Activated naive CD4-positive, alpha-beta T cell treated with anti-CD3 and anti-CD28 coated beads, Interleukin-2, amount 10 ng/mL, durations not matched to agents 7 days and 5 days (primary cell): Measurements from ENCODE around the gene SLC26A4.

ENCODE experiments used
- CTCF ChIA-PET: fragments of 350-600 bp; sonication (Branson Sonifier 250); formaldehyde crosslinking; loops from one replicate; lab custom pipeline; 2021; ENCODE audit warnings: antibody characterized with exemption; lab: Charles Lee
- DNase-seq: peaks from one replicate; pipeline ENCODE4 v3.0.0-alpha.2; 2020
- H3K27ac Mint-ChIP-seq: one replicate; pipeline ENCODE4 v1.8.0; 2021; ENCODE audit warnings: mild to moderate bottlenecking, moderate library complexity, mixed read lengths
- H3K27me3 Mint-ChIP-seq: one replicate; pipeline ENCODE4 v1.8.0; 2021; ENCODE audit warnings: mild to moderate bottlenecking, mixed read lengths
- H3K36me3 Mint-ChIP-seq: one replicate; pipeline ENCODE4 v1.8.0; 2021; ENCODE audit warnings: mixed read lengths
- H3K4me1 Mint-ChIP-seq: one replicate; pipeline ENCODE4 v1.8.0; 2021; ENCODE audit warnings: mixed read lengths
- H3K4me3 Mint-ChIP-seq: one replicate; pipeline ENCODE4 v1.8.0; 2021; ENCODE audit warnings: mild to moderate bottlenecking, moderate library complexity, mixed read lengths
- H3K9me3 Mint-ChIP-seq: one replicate; pipeline ENCODE4 v1.8.0; 2021; ENCODE audit warnings: mixed read lengths

The SLC26A4 gene

DNA sequence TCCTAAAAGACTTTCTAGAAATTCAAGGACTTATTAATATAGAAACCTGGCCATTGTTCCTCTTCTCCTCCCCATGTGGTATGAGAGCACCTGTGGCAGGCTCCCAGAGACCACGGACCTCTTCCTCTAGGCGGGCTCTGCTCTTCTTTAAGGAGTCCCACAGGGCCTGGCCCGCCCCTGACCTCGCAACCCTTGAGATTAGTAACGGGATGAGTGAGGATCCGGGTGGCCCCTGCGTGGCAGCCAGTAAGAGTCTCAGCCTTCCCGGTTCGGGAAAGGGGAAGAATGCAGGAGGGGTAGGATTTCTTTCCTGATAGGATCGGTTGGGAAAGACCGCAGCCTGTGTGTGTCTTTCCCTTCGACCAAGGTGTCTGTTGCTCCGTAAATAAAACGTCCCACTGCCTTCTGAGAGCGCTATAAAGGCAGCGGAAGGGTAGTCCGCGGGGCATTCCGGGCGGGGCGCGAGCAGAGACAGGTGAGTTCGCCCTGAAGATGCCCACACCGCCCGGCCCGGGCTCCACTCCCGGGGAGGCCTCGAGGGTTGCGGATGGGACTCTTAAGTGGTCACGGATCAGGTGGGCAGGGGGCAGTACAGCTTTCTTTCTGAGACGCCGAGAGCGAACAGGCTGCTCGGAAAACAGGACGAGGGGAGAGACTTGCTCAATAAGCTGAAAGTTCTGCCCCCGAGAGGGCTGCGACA lies at the start of gene SLC26A4:
Gene SLC26A4 (plus strand): TSS at position 448 of the 700 bp plus-strand sequence. CDS start 814 bp downstream, outside the sequence.
- H3K27me3 Mint-ChIP-seq = peaks cover 27% of the 10 kb centered on the region
- peak; percentile 44 for DNase-seq
- H3K9me3 Mint-ChIP-seq = no peaks in the 10 kb centered on the region
- H3K36me3 Mint-ChIP-seq = no peaks in the 10 kb centered on the region
- H3K4me1 Mint-ChIP-seq = peaks cover 38% of the 10 kb centered on the region
- H3K27ac Mint-ChIP-seq = peak within 1 kb of the TSS; percentile 72
- H3K4me3 Mint-ChIP-seq = peak within 1 kb of the TSS; percentile 89
- CTCF ChIA-PET = interaction anchor here (0.9 to 2.4 kb wide), 10 partner anchors 15 to 218 kb away, joined by 3 to 8 read pairs (median 4); partner anchors contain the start of genes COG5 and DUS4L

DNA sequence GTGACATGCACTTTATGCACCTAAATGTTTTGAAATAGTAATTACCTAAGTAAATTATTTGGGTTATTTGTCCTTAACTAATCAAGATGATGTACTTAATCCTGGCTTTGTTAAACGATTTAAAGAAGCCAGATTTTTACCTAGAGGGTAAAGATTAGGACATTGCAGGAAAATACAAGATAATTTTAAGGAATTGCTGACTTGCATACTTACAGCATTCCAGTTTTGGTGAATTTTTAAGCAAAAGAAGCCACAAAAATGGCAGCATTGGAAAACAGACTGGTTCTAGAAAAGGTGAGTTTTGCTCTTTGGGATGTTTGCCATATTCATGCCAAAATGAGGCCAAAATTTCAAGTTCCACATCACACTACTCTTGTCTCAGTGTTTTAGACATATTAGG lies 47.2 kb upstream of the SLC26A4 start:
- no peak overlapping the region for H3K27ac Mint-ChIP-seq
- H3K27me3 Mint-ChIP-seq = no peaks in the 10 kb centered on the region
- peaks cover 21% of the 10 kb centered on the region for H3K36me3 Mint-ChIP-seq
- peaks cover 17% of the 10 kb centered on the region for H3K4me1 Mint-ChIP-seq
- no peaks in the 10 kb centered on the region for H3K9me3 Mint-ChIP-seq
- H3K4me3 Mint-ChIP-seq = no peak overlapping the region
- DNase-seq = no peak
- CTCF ChIA-PET = no interaction called here

GRCh38 chr7:107613948-107614347 lies 46.7 kb upstream of the SLC26A4 start:
- peaks cover 17% of the 10 kb centered on the region for H3K4me1 Mint-ChIP-seq
- H3K9me3 Mint-ChIP-seq = no peaks in the 10 kb centered on the region
- H3K36me3 Mint-ChIP-seq = peaks cover 21% of the 10 kb centered on the region
- no peak overlapping the region for H3K27ac Mint-ChIP-seq
- H3K4me3 Mint-ChIP-seq = no peak overlapping the region
- CTCF ChIA-PET = no interaction called here
- H3K27me3 Mint-ChIP-seq = no peaks in the 10 kb centered on the region
- DNase-seq = no peak

- Mint-ChIP-seq H3K36me3 (peaks cover 21% of the 10 kb centered on the region), H3K27me3 (no peaks in the 10 kb centered on the region), H3K4me3 (no peak overlapping the region), H3K27ac (no peak overlapping the region), H3K9me3 (no peaks in the 10 kb centered on the region), H3K4me1 (peaks cover 17% of the 10 kb centered on the region)
- CTCF ChIA-PET = no interaction called here
- DNase-seq = no peak
Observed at GRCh38 chr7:107614425-107614824, 46.2 kb upstream of the SLC26A4 start.

DNA sequence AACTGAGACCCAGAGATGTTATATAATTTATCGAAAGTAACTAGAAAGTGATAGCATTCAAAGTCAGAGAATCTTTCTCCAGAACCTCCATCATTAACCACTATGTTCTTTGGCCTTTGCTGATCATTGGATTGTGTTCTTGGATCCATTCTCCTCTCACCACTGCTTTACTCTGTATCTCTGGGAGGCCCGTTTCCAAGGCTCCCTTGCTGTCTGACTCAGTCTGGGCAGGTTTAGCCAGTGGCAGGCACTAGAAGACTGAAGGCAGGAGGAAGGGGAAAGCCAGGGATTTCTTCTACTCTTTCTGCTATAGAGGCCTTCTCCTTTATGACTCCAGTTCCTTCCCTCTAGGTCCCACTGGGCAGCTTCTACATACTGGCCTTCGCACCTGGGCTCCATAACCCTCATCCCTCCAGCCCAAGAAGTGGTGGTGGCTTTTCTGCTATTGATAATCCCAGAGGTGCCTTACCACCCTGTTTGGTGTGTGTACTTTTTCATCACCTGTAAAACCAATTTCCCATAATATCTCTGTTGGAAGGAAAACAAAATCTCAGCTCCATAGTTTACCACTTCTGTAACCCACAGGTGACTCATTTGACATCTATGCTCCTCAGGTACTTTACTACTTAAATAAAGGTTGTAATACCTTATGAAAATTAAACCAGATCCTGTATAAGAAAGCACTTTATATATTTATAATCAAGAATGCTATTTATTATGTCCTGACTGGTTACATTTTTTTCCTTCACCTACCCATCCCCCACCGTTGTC lies 44.5 kb upstream of the SLC26A4 start:
- H3K4me3 Mint-ChIP-seq = no peak overlapping the region
- CTCF ChIA-PET = no interaction called here
- no peak overlapping the region for H3K27ac Mint-ChIP-seq
- no peaks in the 10 kb centered on the region for H3K9me3 Mint-ChIP-seq
- peaks cover 24% of the 10 kb centered on the region for H3K36me3 Mint-ChIP-seq
- H3K4me1 Mint-ChIP-seq = peaks cover 17% of the 10 kb centered on the region
- no peaks in the 10 kb centered on the region for H3K27me3 Mint-ChIP-seq
- no peak for DNase-seq

DNA sequence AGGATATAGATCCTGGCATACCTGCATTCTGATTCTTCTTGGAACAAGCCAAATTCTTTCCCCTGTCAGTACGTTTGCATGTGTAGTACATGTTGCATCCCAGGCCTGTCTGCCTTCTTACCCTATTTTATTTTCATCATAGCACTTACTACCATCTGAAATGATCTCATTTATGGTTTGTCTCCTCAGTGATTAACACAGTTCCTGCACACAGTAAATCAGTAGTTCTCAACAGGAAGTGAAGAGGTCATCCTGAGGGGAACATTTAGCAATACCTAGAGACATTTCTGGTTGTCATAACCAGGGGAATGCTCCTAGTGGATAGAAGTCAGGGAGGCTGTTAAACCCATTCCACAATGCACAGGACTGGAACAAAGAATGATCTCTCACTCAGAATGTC lies 38.2 kb upstream of the SLC26A4 start:
- DNase-seq = no peak
- Mint-ChIP-seq H3K4me1 (no peaks in the 10 kb centered on the region), H3K27me3 (no peaks in the 10 kb centered on the region), H3K36me3 (peaks cover 6% of the 10 kb centered on the region), H3K27ac (no peak overlapping the region), H3K9me3 (peaks cover 6% of the 10 kb centered on the region), H3K4me3 (no peak overlapping the region)
- CTCF ChIA-PET = interaction anchor here (2.1 kb wide), 1 partner anchor 39 kb away, joined by 7 read pairs; the partner anchor contains the start of gene SLC26A4

DNA sequence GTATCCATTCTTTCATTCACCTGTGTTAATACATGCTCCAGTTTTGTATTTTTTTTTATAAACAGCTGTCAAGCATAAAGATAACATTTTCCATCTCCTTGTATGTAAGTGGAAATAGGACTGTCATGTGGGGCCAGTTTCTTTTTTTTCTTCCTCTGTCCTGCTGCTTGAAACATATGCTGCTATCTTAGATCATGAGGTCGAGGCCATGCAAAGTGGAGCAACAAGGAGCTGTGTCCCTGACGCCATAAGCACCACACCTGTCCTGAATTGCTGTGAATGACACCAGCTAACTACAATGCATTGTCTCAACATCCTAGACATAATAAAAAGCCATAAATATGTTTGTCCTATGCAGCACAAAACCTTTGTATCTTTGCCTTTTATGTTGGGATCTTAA lies 37.7 kb upstream of the SLC26A4 start:
- CTCF ChIA-PET = interaction anchor here (2.1 kb wide), 1 partner anchor 39 kb away, joined by 7 read pairs; the partner anchor contains the start of gene SLC26A4
- H3K36me3 Mint-ChIP-seq = peaks cover 6% of the 10 kb centered on the region
- peaks cover 6% of the 10 kb centered on the region for H3K9me3 Mint-ChIP-seq
- no peak overlapping the region for H3K27ac Mint-ChIP-seq
- H3K4me3 Mint-ChIP-seq = no peak overlapping the region
- no peaks in the 10 kb centered on the region for H3K4me1 Mint-ChIP-seq
- no peak for DNase-seq
- no peaks in the 10 kb centered on the region for H3K27me3 Mint-ChIP-seq

DNA sequence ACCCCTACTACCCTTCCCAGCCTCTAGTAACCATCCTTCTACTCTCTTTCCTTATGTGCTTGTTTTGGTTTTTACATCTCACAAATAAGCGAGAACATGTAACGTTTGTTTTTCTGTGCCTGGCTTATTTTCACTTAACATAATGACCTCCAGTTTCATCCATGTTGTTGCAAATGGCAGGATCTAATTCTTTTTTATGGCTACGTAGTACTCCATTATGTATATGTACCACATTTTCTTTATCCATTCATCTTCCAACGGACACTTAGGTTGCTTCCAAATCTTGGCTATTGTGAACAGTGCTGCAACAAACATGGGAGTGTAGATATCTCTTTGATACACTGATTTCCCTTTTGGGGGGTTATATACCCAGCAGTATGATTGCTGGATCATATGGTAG lies 33.6 kb upstream of the SLC26A4 start:
- CTCF ChIA-PET = no interaction called here
- peaks cover 8% of the 10 kb centered on the region for H3K4me1 Mint-ChIP-seq
- no peaks in the 10 kb centered on the region for H3K27me3 Mint-ChIP-seq
- peaks cover 6% of the 10 kb centered on the region for H3K9me3 Mint-ChIP-seq
- H3K27ac Mint-ChIP-seq = no peak overlapping the region
- no peak overlapping the region for H3K4me3 Mint-ChIP-seq
- peaks cover 3% of the 10 kb centered on the region for H3K36me3 Mint-ChIP-seq
- no peak for DNase-seq

DNA sequence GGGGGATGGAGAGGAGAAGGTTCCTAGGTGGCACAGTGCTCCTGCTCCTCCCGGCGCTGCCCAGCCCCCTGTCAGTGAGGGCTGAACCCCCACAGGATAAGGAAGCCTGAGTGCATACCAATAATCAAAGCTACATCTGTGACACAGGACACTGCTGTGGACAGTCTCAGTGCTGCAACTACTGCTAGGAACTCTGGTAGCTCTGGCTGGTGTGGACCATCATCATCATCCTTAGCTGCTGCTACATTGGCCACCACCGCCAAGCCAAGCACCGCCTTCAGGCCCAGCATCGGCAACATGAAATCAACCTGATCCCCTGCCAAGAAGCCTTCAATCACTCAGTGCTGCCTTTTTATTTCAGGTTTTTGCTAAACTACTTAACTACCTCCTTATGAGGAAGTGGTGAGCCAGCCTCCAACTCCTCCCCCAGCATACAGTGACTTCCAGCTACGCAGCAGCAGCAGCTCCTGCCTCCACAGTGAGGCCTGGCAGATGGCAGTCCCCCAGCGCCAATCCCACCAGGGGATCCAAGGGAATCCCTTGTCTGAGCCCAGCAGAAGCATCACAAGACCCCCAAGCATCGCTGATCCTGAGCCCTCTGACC lies 32.1 kb upstream of the SLC26A4 start:
- peak; percentile 28 for DNase-seq
- Mint-ChIP-seq H3K27me3 (no peaks in the 10 kb centered on the region), H3K4me3 (no peak overlapping the region), H3K9me3 (peaks cover 6% of the 10 kb centered on the region), H3K4me1 (peaks cover 19% of the 10 kb centered on the region), H3K36me3 (peaks cover 3% of the 10 kb centered on the region), H3K27ac (no peak overlapping the region)
- CTCF ChIA-PET = no interaction called here

GRCh38 chr7:107630342-107630741 lies 30.3 kb upstream of the SLC26A4 start:
- H3K9me3 Mint-ChIP-seq = peaks cover 6% of the 10 kb centered on the region
- no peak overlapping the region for H3K27ac Mint-ChIP-seq
- CTCF ChIA-PET = no interaction called here
- H3K4me1 Mint-ChIP-seq = peaks cover 25% of the 10 kb centered on the region
- H3K36me3 Mint-ChIP-seq = no peaks in the 10 kb centered on the region
- H3K27me3 Mint-ChIP-seq = no peaks in the 10 kb centered on the region
- DNase-seq = no peak
- H3K4me3 Mint-ChIP-seq = no peak overlapping the region

DNA sequence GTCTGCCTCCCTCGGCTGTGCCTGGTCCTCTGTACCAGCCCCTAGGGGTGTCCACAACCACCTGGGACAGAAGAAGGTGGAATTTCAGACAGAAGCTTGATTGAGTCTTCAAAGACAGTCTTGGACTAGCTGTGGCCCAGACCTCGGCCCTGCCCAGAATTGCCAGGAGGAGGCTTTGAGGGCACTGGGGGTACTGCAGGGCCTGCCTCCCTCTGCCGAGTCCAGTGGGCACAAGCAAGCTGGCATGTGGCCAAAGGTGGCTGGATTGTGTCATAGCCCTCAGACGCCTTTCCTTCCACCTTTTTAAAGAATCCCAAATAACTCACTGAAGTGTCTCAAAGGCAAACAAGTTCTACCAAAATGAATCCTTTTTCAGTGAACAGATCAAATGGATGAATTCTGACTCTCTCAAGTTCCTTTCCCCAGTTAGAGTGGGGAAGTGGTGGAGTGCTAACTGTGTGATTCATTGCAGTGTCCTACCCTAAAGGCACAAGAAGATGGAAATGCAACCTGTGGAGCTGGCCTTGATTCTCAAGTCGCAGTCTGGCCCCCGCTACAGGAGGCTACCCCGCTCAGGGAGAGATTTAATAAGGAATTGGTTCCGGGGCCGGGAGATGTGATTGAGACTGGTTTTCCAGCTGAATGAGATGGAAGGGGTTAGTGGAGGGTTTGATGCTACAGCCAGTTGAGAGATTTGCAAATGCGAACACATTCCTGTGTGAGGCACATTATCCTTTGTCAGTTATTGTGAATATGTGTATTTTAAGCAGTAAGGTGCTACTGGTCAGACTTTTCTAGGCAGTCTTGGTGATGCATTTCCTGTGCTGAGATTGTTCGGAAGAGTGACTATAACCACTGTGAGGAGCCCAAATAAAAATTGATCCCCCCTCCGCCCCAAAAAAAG lies 28.8 kb upstream of the SLC26A4 start:
- Mint-ChIP-seq H3K27me3 (no peaks in the 10 kb centered on the region), H3K36me3 (no peaks in the 10 kb centered on the region), H3K4me1 (peaks cover 28% of the 10 kb centered on the region), H3K4me3 (no peak overlapping the region), H3K9me3 (peaks cover 6% of the 10 kb centered on the region), H3K27ac (no peak overlapping the region)
- CTCF ChIA-PET = interaction anchor here (1.4 kb wide), 1 partner anchor 29 kb away, joined by 3 read pairs; no protein-coding TSS in a partner anchor
- no peak for DNase-seq

DNA sequence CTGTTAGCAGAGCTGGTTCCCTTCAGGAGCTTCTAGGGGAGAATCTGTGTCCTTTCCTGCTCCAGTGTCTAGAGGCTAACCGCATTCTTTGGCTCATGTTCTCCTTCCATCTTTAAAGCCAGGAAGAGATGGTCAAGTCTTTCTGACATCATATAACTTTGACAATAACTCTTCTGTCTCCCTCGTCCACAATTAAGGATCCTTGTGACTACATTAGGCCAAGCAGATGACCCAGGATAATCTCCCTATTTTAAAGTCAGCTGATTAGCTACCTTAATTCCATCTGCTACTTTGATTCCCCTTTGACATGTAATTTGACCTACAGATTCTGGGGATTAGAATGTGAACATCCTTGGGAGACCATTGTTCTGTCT lies 28.1 kb upstream of the SLC26A4 start:
- DNase-seq = no peak
- Mint-ChIP-seq H3K4me1 (peaks cover 28% of the 10 kb centered on the region), H3K27ac (no peak overlapping the region), H3K36me3 (no peaks in the 10 kb centered on the region), H3K27me3 (no peaks in the 10 kb centered on the region), H3K4me3 (no peak overlapping the region), H3K9me3 (peaks cover under 1% of the 10 kb centered on the region)
- CTCF ChIA-PET = interaction anchor here (1.4 kb wide), 1 partner anchor 29 kb away, joined by 3 read pairs; no protein-coding TSS in a partner anchor

GRCh38 chr7:107638594-107638993 lies 22.0 kb upstream of the SLC26A4 start:
- CTCF ChIA-PET = interaction anchor here (0.7 to 1.0 kb wide), 2 partner anchors 23 to 174 kb away, joined by 3 to 4 read pairs; no protein-coding TSS in a partner anchor
- Mint-ChIP-seq H3K27me3 (peaks cover 20% of the 10 kb centered on the region), H3K9me3 (peaks cover 11% of the 10 kb centered on the region), H3K4me1 (peaks cover 26% of the 10 kb centered on the region), H3K27ac (no peak overlapping the region), H3K36me3 (peaks cover 7% of the 10 kb centered on the region), H3K4me3 (no peak overlapping the region)
- no peak for DNase-seq
